ENCODE results near the gene CIDEC.

CIDEC gene

DNA sequence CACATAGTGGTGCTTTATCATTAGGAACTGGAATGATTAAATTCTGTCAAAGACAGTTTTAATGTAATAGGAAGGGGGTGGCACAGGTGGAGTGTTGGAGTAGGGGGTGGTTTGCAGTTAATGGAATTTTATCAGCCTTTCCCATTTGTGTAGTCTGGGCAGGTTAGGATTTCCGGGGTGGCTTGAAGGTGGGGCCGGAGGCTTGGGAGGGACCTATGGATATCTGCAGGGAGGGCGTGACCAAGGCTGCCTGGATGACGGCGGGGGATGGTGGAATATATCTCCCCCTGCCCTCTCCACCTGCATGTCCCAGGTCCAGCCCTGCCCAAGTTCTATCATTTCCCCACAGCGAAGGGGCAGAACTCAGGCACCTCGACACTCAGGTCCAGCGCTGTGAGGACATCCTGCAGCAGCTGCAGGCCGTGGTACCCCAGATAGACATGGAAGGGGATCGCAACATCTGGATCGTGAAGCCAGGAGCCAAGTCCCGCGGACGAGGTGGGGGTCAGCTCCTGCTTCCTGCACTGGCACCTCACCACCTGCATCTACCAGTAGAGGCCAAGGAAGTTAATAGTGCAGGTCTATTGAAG lies 54.5 kb downstream of the CIDEC start:
- in situ Hi-C loops (cut with HindIII; ENCODE audit: low pct_unique_long_range_greater_than_20kb, low sequenced_read_pairs): no loop called here
- TF ChIP-seq JUND (IDR thresholded peaks at IDR 0.05; ENCODE audit: low read depth): no peak
- no peak for DNase-seq (ENCODE audit: low read depth in 1 of 2, low spot score in 1 of 2)

DNA sequence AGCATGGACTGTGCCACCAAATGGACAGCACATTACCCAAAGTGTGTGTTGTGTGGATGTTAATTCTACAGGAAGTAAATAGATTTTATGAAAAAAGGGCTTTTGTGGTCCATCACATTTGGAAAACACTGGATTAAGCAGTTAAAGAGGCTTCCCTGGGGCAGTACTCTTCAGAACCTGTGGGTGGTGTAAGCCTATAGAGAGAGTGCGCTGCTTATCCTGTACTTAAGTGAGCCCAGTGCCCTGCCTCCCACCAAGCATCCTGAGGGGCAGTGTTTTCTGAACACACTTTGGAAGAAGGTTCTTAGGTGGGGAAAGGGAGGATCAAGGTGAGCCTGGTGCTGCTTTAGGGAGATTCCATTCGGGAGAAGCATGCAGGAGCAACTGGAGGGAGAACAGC lies 59.1 kb downstream of the CIDEC start:
- peak in 1 of 2 experiments; percentile 45 for DNase-seq (ENCODE audit: low read depth in 1 of 2, low spot score in 1 of 2)
- in situ Hi-C loops (cut with HindIII; ENCODE audit: low pct_unique_long_range_greater_than_20kb, low sequenced_read_pairs): no loop called here

DNA sequence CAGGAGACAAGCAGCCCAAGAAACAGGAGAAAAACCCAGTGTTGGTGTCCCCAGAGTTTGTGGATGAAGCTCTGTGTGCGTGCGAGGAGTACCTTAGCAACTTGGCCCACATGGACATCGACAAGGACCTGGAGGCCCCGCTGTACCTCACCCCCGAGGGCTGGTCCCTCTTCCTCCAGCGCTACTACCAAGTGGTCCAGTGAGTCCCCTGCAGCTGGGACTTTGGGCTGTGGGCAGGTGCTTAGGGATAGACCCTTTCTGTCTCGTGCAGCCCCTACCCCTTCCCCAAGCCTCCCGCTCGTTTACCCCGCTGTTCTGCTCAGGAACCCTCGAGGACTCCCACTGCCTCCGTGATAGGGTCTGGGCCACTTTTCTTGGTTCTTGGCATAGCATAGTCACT lies 59.5 kb downstream of the CIDEC start:
- no peak for DNase-seq (ENCODE audit: low read depth in 1 of 2, low spot score in 1 of 2)
- TF ChIP-seq JUND (IDR thresholded peaks at IDR 0.05; ENCODE audit: low read depth): no peak
- in situ Hi-C loops (cut with HindIII; ENCODE audit: low pct_unique_long_range_greater_than_20kb, low sequenced_read_pairs): no loop called here

More for the DNA sequence above, 59.1 kb downstream of the CIDEC start:
- TF ChIP-seq JUND (IDR thresholded peaks at IDR 0.05; ENCODE audit: low read depth): no peak

DNA sequence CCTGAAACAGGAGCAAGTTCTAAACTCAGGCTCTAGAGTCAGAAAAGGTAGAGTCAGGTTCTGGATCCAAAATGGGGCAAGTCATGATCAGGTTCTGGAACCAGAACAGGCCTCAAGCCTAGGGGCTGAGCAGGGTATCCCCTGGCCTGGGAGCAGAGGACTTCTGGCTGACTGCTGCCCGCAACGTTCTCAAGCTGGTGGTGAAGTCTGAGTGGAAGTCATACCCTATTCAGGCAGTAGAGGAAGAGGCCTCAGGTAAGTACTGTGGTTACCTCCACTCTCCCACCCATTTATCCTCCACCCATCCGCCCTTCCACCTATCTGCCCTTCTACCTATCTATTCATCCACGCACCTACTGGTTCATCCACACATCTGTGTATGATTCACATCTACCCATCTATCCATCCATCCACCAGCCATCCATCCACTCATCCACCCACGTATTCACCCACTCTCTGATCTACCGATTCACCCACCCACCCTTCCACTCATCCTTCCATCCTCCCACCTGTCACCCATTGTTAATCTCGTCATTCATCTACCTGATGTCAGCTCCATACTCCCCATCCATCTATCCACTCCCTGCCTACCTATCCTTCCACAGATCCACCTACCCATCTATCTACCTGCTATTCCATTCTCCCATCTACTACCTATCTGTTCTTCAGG lies 61.3 kb downstream of the CIDEC start:
- no peak for TF ChIP-seq JUND (IDR thresholded peaks at IDR 0.05; ENCODE audit: low read depth)
- in situ Hi-C loops (cut with HindIII; ENCODE audit: low pct_unique_long_range_greater_than_20kb, low sequenced_read_pairs): no loop called here
- no peak for DNase-seq (ENCODE audit: low read depth in 1 of 2, low spot score in 1 of 2)

DNA sequence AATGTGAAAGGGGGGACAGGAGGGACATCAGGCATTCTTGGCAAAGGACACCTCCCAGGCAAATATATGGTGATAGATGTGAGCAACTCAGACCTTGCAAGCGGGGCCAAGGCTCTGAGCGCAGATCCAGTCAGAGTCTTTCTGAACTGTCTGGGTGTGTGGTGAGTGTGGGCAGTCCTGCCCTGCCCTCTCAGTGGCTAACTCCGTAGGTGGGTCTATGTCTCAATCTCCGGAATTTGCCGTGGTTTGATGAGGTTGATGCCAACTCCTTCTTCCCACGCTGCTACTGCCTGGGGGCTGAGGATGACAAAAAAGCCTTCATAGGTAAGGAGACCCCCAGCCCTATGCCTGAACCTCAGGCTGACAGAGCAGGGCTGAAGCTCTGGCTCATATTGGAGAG lies 62.6 kb downstream of the CIDEC start:
- in situ Hi-C loops (cut with HindIII; ENCODE audit: low pct_unique_long_range_greater_than_20kb, low sequenced_read_pairs): no loop called here
- TF ChIP-seq JUND (IDR thresholded peaks at IDR 0.05; ENCODE audit: low read depth): no peak
- DNase-seq (ENCODE audit: low read depth in 1 of 2, low spot score in 1 of 2): no peak
